Measurements from ENCODE around the gene SPG11. TPM values are rescaled to one million over a fixed set of nuclear protein-coding genes. Genes with fewer than 3 reads are reported as not detected.
A peak's percentile ranks its signal among the peaks of the same experiment; 100 is the strongest.

Gene SPG11
- total RNA-seq, 1 experiment from 2014 or later, result 50.5 TPM

- peak; percentile 17 for DNase-seq (ENCODE audit: low read depth)
Observed at GRCh38 chr15:44682809-44683682, 19.6 kb upstream of the SPG11 start.

GRCh38 chr15:44682211-44682610 lies 18.7 kb upstream of the SPG11 start:
- DNase-seq (ENCODE audit: low read depth), result no peak

GRCh38 chr15:44676676-44677075 lies 13.2 kb upstream of the SPG11 start:
- DNase-seq (ENCODE audit: low read depth), result no peak

GRCh38 chr15:44675911-44676310 lies 12.4 kb upstream of the SPG11 start:
- DNase-seq (ENCODE audit: low read depth), result no peak

- no peak for DNase-seq (ENCODE audit: low read depth)
Observed at GRCh38 chr15:44673639-44674038, 10.2 kb upstream of the SPG11 start.

- no peak for DNase-seq (ENCODE audit: low read depth)
Observed at GRCh38 chr15:44670087-44670950, 6.9 kb upstream of the SPG11 start.

- no peak for DNase-seq (ENCODE audit: low read depth)
Observed at GRCh38 chr15:44668921-44669320, 5.5 kb upstream of the SPG11 start.

- no peak for DNase-seq (ENCODE audit: low read depth)
Observed at GRCh38 chr15:44667039-44667360, 3.5 kb upstream of the SPG11 start.

- DNase-seq (ENCODE audit: low read depth), result no peak
Observed at GRCh38 chr15:44666210-44667038, 3.0 kb upstream of the SPG11 start.

GRCh38 chr15:44662478-44663409 lies 718 bp downstream of the SPG11 start:
- DNase-seq (ENCODE audit: low read depth), result peak; percentile 66

GRCh38 chr15:44661576-44661975 lies 1.9 kb downstream of the SPG11 start:
- no peak for DNase-seq (ENCODE audit: low read depth)

- no peak for DNase-seq (ENCODE audit: low read depth)
Observed at GRCh38 chr15:44659056-44659455, 4.4 kb downstream of the SPG11 start.

GRCh38 chr15:44657378-44657777 lies 6.1 kb downstream of the SPG11 start:
- DNase-seq (ENCODE audit: low read depth), result no peak

GRCh38 chr15:44656913-44657312 lies 6.5 kb downstream of the SPG11 start:
- DNase-seq (ENCODE audit: low read depth), result no peak

- DNase-seq (ENCODE audit: low read depth), result no peak
Observed at GRCh38 chr15:44656298-44656697, 7.2 kb downstream of the SPG11 start.

GRCh38 chr15:44654858-44655257 lies 8.6 kb downstream of the SPG11 start:
- DNase-seq (ENCODE audit: low read depth), result no peak

GRCh38 chr15:44647637-44648036 lies 15.8 kb downstream of the SPG11 start:
- no peak for DNase-seq (ENCODE audit: low read depth)

GRCh38 chr15:44647036-44647435 lies 16.4 kb downstream of the SPG11 start:
- DNase-seq (ENCODE audit: low read depth), result no peak

- no peak for DNase-seq (ENCODE audit: low read depth)
Observed at GRCh38 chr15:44646460-44646859, 17.0 kb downstream of the SPG11 start.

GRCh38 chr15:44641651-44642050 lies 21.8 kb downstream of the SPG11 start:
- DNase-seq (ENCODE audit: low read depth), result no peak

GRCh38 chr15:44636976-44637375 lies 26.5 kb downstream of the SPG11 start:
- no peak for DNase-seq (ENCODE audit: low read depth)
